ENCODE results near the gene ZNF385B. TPM values are rescaled to one million over a fixed set of nuclear protein-coding genes. Genes with fewer than 3 reads are reported as not detected.
"Not testable (repeated sequence)": the region's sequence is repeated elsewhere in the genome, so short reads cannot be mapped to it uniquely, and the experiment has no call there.

The ZNF385B gene
- total RNA-seq, 1 donor from 2014 or later = not detected

- no peak for DNase-seq (ENCODE audit: low read depth in 2 of 2)
These were observed 225.1 kb downstream of the ZNF385B start for GRCh38 chr2:179636100-179636980.

GRCh38 chr2:179631769-179632385, 229.5 kb downstream of the ZNF385B start:
- not testable (repeated sequence) for DNase-seq (ENCODE audit: low read depth in 2 of 2)

- DNase-seq (ENCODE audit: low read depth in 2 of 2) = not testable (repeated sequence)
These were observed 231.6 kb downstream of the ZNF385B start for GRCh38 chr2:179629776-179630175.

- DNase-seq (ENCODE audit: low read depth in 2 of 2) = no peak
These were observed 235.2 kb downstream of the ZNF385B start for GRCh38 chr2:179626261-179626660.

GRCh38 chr2:179622635-179623300, 238.6 kb downstream of the ZNF385B start:
- no peak for DNase-seq (ENCODE audit: low read depth in 2 of 2)

DNA sequence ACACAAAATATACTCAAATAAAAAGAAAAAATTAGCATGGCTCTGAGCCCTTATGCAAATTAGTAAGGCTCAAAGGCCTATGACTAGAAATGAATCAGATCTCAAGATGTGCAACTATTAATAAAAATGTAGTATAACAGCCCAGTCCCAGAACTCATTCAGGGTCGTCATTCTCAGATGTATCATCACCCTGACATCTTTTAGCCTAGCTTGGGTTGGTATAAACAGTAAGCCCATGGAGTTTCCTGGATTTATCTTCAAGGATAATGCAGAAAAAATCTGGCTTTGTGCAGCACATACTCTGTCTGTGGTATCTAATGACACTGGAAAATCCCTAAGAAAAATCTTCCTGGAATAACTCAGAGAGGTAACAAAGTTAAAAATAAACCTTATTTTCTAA, 239.3 kb downstream of the ZNF385B start:
- DNase-seq (ENCODE audit: low read depth in 2 of 2) = no peak

GRCh38 chr2:179619947-179620467, 241.4 kb downstream of the ZNF385B start:
- no peak for DNase-seq (ENCODE audit: low read depth in 2 of 2)

DNA sequence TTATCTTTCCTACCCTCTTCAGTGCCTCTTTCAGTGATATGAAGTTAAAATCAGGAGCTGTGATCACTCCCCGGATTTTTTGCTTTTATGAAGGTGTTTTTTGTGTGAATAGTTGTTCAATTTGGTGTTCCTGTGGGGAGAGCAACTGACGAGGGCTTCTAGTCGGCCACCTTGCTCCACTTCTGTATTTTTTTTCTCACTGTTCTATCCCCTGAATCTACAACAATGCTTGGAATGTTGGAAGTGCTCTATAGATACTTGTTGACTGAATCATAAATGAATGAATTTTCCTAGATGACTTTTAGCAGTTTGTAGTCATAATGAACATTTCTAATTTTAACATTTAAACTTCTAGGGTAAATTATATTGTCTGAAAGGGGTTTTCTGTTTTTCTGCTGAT, 247.3 kb downstream of the ZNF385B start:
- DNase-seq (ENCODE audit: low read depth in 2 of 2) = no peak

DNA sequence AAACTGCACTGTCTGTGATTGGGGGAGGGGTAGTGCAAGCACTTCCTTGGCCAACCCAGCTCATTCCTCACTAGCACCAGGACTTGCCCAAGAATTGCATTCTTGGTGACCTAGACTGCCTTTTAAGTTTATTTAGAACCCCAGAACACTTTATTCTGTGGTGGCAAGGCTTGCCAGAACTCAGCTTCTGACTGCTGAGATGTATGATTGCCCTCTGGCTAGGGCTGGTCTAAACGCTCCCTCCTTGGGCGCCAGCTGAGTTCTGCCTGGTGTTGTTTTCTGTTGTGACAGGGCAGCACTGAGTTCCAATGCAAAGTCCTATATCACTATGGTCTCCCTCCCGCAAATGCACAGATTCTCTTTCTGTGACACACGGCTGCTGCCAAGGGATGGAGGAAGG, 247.7 kb downstream of the ZNF385B start:
- DNase-seq (ENCODE audit: low read depth in 2 of 2) = no peak

GRCh38 chr2:179613299-179613651, 248.1 kb downstream of the ZNF385B start:
- no peak for DNase-seq (ENCODE audit: low read depth in 2 of 2)

- no peak for DNase-seq (ENCODE audit: low read depth in 2 of 2)
These were observed 248.7 kb downstream of the ZNF385B start for GRCh38 chr2:179612591-179613298.

GRCh38 chr2:179612108-179612507, 249.3 kb downstream of the ZNF385B start:
- no peak for DNase-seq (ENCODE audit: low read depth in 2 of 2)

DNA sequence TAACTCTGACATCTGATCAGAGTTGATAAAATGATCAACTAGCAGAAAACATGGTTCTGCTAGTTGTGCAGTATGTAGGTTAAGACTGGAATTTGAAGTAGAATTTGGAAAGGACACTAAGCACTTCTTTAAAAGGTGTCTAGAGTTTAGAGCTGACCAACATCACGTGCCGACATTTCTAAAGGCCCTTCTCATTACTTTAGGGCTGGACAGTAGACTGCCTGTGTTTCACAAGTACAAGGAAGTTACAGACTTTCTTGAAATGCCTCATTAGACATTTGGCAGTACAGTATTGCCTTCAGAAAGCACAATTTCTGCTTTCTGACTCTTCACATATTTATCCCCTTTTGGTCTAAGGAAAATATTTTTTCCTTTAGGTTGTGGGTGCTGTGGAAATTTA, 255.3 kb downstream of the ZNF385B start:
- DNase-seq (ENCODE audit: low read depth in 2 of 2) = no peak

- no peak for DNase-seq (ENCODE audit: low read depth in 2 of 2)
These were observed 256.1 kb downstream of the ZNF385B start for GRCh38 chr2:179605341-179605740.

- no peak for DNase-seq (ENCODE audit: low read depth in 2 of 2)
These were observed 256.8 kb downstream of the ZNF385B start for GRCh38 chr2:179604598-179604997.

- DNase-seq (ENCODE audit: low read depth in 2 of 2) = no peak
These were observed 259.0 kb downstream of the ZNF385B start for GRCh38 chr2:179602452-179602851.

DNA sequence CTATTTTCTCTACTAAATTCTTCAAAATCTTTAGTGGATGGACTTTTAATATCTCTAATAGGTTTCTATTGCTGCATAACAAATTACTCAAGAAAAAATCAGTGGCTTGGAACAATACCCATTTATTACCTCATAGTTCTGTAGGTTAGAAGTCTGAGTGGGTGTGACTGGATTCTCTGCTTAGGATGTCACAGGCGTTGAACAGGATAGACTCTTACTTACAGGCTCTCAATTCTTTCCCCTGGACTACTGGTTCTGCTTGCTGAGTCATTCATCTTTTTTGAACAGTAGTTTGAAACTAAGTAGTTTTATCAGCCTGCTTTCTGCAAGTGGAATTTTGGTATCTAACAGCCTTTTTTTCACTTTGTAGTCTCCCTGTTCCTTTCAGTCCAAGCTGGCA, 265.4 kb downstream of the ZNF385B start:
- DNase-seq (ENCODE audit: low read depth in 2 of 2) = no peak

DNA sequence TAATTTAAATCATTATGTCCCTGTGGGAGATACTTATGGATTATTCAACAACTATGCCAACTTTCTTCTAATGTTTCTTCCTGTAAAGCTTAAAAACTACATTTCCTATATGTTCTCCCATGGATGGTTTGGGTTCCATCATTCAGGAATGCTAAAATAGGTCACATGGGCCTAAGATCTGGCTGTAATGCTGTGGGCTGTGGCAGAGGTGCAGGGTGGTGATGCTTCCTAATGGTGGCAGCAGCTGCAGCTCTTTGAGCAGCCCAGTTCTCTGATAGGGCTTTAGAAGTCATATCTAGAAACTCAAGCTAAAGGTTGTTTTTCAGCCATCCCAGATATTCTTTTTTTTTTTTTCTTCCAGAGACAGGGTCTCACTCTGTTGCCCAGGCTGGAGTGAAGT, 266.1 kb downstream of the ZNF385B start:
- no peak for DNase-seq (ENCODE audit: low read depth in 2 of 2)

DNA sequence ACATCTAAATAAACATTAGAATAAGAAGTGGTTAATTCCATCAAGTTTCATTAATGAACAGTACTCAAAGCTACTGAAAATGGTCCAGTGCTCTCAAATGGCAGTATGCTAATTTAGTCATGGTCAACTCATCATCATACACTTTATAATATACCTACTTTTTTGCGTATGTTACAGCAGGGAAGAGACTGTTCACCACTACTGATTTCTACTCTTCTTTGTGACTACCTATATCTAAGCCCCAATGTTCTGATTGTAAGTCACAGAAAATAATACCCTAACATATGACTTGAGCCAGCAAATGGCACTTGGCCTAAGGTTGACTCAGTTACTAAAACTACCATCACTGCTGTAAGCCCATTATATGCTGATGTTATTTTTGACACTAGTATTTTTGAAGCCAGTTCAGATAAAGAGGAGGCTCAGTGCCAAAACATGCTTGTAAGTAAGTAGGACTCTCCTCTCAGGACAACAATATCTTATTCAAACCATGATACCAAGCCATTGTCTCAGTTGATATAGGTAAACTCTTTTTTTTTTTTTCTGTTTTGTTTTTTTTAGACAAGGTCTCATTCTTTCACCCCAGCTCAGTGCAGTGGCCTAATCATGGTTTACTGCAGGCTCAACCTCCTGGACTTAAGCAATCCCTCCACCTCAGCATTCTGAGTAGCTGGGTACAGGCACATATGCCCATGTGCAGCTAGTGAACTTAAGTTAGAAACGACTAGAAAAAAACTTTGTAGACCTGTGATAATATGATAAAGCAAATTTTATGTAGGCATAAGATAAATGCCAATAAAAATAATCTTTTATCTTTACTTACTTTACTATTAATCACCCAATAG, 266.9 kb downstream of the ZNF385B start:
- DNase-seq (ENCODE audit: low read depth in 2 of 2) = no peak

DNA sequence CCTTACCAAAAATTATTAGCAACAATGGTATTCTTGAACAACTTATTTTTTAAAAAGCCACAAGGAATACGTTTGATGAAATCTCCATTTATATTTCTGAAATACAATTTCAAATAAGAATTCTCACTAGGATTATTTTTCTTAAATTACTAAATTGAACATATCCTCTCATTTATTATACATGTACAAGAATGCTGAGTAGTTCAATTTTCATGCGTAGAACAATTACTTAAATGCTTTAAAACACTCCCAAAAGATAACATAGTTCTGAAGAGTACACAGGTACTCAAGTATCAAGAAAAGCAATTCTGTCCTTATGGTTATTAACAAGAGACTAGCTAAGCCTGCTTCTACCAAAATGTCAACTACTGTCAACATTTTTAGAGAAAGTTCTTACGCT, 268.1 kb downstream of the ZNF385B start:
- DNase-seq (ENCODE audit: low read depth in 2 of 2) = no peak

Measured in lung microvascular endothelial cell (primary cell).